ENCODE results near the gene PRCD.

PRCD gene

GRCh38 chr17:76495663-76496400, 44.0 kb upstream of the PRCD start:
- Histone ChIP-seq H3K27ac (peak overlapping the region in 1 of 2 donors; percentile 1), H3K4me3 (no peak overlapping the region)
- DNase-seq (ENCODE audit: low spot score) = no peak
- TF ChIP-seq, protein P1, sequence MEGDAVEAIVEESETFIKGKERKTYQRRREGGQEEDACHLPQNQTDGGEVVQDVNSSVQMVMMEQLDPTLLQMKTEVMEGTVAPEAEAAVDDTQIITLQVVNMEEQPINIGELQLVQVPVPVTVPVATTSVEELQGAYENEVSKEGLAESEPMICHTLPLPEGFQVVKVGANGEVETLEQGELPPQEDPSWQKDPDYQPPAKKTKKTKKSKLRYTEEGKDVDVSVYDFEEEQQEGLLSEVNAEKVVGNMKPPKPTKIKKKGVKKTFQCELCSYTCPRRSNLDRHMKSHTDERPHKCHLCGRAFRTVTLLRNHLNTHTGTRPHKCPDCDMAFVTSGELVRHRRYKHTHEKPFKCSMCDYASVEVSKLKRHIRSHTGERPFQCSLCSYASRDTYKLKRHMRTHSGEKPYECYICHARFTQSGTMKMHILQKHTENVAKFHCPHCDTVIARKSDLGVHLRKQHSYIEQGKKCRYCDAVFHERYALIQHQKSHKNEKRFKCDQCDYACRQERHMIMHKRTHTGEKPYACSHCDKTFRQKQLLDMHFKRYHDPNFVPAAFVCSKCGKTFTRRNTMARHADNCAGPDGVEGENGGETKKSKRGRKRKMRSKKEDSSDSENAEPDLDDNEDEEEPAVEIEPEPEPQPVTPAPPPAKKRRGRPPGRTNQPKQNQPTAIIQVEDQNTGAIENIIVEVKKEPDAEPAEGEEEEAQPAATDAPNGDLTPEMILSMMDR (IDR thresholded peaks at IDR 0.05) = no peak

DNA sequence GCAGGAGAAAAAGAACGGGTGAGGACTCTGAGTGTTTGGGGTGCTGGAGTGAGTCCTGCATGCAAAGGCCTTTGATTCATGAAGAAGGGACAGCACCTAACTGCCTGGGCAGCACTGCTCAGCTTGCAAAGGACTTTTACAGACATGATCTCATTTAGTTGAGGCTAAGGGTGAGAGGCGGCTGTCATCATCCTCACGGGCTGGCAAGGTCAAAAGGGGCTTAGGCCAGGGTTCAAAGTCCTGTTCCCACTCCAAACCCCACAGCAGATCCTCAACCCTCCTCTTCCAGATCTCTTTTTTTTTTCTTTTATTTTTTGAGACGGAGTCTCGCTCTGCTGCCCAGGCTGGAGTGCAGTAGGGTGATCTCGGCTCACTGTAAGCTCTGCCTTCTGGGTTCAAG, 43.4 kb upstream of the PRCD start:
- no peak overlapping the region for H3K4me3 ChIP-seq
- TF ChIP-seq, protein P1 (IDR thresholded peaks at IDR 0.05) = no peak
- H3K27ac ChIP-seq = no peak overlapping the region
- no peak for DNase-seq (ENCODE audit: low spot score)

- no peak for DNase-seq (ENCODE audit: low spot score)
- Histone ChIP-seq H3K27ac (peak overlapping the region; percentile 67 to 83), H3K4me3 (peak overlapping the region; percentile 57)
- TF ChIP-seq, protein P1 (IDR thresholded peaks at IDR 0.05) = no peak
Measured at GRCh38 chr17:76497699-76497978, 42.2 kb upstream of the PRCD start.

- H3K4me3 ChIP-seq = peak overlapping the region; percentile 57
- DNase-seq (ENCODE audit: low spot score) = peak; percentile 84
- H3K27ac ChIP-seq = peak overlapping the region; percentile 67 to 83
- TF ChIP-seq, protein P1 (IDR thresholded peaks at IDR 0.05) = no peak
Measured at GRCh38 chr17:76497979-76498875, 41.6 kb upstream of the PRCD start.

DNA sequence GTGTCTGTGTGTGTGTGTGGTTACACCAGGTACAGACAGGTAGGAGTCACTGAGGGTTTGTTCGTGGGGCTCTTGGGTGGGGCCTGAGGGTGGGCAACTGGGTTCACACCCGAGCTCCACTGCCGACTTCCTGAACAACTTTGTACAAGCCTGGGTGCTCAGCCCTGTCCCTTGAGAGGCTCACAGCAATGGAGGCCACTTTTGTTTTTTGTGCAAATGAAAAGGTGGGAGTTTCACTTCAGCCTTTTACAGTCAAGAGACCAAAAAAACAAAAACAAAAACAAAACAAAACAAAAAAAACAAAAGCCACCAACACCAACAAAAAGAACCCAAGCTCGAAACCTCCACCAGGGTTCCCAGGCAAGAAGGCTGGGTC, 41.0 kb upstream of the PRCD start:
- Histone ChIP-seq H3K27ac (peak overlapping the region; percentile 86 to 92), H3K4me3 (peak overlapping the region; percentile 57)
- TF ChIP-seq, protein P1 (IDR thresholded peaks at IDR 0.05) = no peak
- DNase-seq (ENCODE audit: low spot score) = no peak

DNA sequence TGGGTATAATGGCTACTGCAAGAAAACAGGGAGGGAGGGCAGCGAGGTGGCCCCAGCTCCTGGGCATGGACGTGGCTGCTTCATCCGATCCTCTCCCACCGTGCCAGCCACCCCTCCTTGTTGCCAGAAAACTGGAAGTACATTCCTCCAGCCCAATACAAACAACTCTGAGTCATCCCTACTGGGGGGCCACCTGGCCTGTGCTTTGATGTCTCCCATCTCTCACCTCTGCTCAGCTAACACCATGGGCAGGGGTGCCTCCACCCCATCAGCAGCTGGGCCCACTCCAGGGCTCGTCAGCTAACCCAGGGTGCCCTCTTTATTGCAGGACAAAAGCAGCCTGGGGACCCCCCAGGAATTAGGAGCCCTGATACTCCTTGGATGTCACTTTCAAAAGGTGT, 40.6 kb upstream of the PRCD start:
- no peak for DNase-seq (ENCODE audit: low spot score)
- H3K27ac ChIP-seq = peak overlapping the region; percentile 86 to 92
- TF ChIP-seq, protein P1 (IDR thresholded peaks at IDR 0.05) = no peak
- peak overlapping the region; percentile 83 for H3K4me3 ChIP-seq
